ENCODE results near the gene KIF18A. TPM values are rescaled to one million over a fixed set of nuclear protein-coding genes. Genes with fewer than 3 reads are reported as not detected.
"Not testable (repeated sequence)": the region's sequence is repeated elsewhere in the genome, so short reads cannot be mapped to it uniquely, and the experiment has no call there.

KIF18A gene
- total RNA-seq, 1 donor from 2014 or later = 0.25 TPM

DNA sequence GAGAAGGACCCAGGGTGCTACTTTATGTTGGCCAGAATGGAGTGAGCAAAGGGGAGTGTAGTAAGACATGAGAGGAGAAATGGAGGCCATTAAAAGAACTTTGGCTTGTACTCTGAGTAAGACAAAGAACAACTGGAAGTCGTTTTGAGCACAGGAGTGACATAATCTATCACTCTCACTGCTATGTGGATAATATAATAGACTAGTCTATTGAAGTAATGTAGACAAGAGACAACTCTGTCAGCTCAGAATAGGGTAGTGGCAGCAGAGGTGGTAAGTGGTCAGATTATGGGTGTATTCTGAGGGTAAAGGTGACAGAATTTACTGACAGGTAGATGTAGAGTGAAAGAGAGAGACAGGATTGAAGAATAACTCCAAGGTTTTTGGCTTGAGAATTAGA lies 8.2 kb downstream of the KIF18A start:
- TF ChIP-seq, protein P1, sequence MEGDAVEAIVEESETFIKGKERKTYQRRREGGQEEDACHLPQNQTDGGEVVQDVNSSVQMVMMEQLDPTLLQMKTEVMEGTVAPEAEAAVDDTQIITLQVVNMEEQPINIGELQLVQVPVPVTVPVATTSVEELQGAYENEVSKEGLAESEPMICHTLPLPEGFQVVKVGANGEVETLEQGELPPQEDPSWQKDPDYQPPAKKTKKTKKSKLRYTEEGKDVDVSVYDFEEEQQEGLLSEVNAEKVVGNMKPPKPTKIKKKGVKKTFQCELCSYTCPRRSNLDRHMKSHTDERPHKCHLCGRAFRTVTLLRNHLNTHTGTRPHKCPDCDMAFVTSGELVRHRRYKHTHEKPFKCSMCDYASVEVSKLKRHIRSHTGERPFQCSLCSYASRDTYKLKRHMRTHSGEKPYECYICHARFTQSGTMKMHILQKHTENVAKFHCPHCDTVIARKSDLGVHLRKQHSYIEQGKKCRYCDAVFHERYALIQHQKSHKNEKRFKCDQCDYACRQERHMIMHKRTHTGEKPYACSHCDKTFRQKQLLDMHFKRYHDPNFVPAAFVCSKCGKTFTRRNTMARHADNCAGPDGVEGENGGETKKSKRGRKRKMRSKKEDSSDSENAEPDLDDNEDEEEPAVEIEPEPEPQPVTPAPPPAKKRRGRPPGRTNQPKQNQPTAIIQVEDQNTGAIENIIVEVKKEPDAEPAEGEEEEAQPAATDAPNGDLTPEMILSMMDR (IDR thresholded peaks at IDR 0.05; ENCODE audit: borderline replicate concordance) = no peak
- H3K9me3 ChIP-seq (replicated peaks) = no peaks in the 10 kb centered on the region
- no peak overlapping the region for H3K4me3 ChIP-seq
- H3K27me3 ChIP-seq (ENCODE audit: low read depth) = no peaks in the 10 kb centered on the region
- DNase-seq = no peak
- no peak overlapping the region for H3K27ac ChIP-seq (replicated peaks)
- H3K4me1 ChIP-seq = peaks cover 3% of the 10 kb centered on the region
- intact Hi-C loops (cut with micrococcal nuclease) = no loop called here
- no peaks in the 10 kb centered on the region for H3K36me3 ChIP-seq

DNA sequence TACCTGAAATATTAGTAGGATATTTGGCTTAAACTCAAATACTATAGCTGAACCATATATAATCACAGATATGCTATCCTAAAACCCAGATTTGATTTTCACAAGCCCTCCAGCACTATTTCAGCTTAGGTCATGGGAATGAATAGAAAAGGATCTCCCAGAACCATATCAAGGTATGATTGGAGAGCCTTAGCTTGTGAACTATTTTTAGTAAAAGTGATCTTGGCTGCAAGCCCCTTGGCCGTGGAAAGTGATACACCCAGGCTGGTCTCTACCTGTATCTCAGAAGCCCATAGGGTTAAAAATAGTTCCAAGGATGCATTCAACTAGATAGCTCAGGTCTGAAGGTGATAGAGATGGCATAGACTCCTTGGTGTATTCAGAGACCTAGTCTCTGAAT lies 9.7 kb downstream of the KIF18A start:
- H3K36me3 ChIP-seq = no peaks in the 10 kb centered on the region
- TF ChIP-seq, protein P1 (IDR thresholded peaks at IDR 0.05; ENCODE audit: borderline replicate concordance) = no peak
- DNase-seq = no peak

DNA sequence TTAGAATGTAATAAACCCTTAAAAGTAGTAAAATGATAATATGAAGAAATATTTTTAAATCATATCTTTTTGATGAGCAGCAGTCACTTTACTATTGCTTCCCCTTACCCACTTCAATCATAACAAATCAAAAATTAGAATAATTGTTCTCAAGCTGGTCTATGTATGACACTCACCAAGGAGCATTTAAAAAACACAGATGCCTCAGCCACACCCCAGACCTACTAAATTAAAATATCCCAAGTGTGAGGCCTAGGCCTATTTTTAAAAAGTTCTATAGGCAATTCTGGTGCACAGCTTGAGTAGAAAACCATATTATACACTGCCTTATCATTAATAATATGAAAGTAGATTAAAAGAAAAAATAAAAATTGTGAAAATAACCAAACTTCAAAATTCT lies 15.2 kb downstream of the KIF18A start:
- H3K36me3 ChIP-seq = no peaks in the 10 kb centered on the region
- intact Hi-C loops (cut with micrococcal nuclease) = no loop called here
- no peak for DNase-seq
- no peaks in the 10 kb centered on the region for H3K4me1 ChIP-seq
- no peaks in the 10 kb centered on the region for H3K9me3 ChIP-seq (replicated peaks)
- no peak overlapping the region for H3K4me3 ChIP-seq
- H3K27me3 ChIP-seq (ENCODE audit: low read depth) = no peaks in the 10 kb centered on the region
- TF ChIP-seq, protein P1 (IDR thresholded peaks at IDR 0.05; ENCODE audit: borderline replicate concordance) = no peak
- H3K27ac ChIP-seq (replicated peaks) = no peak overlapping the region

More for the DNA sequence above, 9.7 kb downstream of the KIF18A start:
- no peak overlapping the region for H3K27ac ChIP-seq (replicated peaks)
- no peaks in the 10 kb centered on the region for H3K27me3 ChIP-seq (ENCODE audit: low read depth)
- H3K4me1 ChIP-seq = peaks cover 3% of the 10 kb centered on the region
- no peak overlapping the region for H3K4me3 ChIP-seq
- intact Hi-C loops (cut with micrococcal nuclease) = no loop called here
- H3K9me3 ChIP-seq (replicated peaks) = no peaks in the 10 kb centered on the region

DNA sequence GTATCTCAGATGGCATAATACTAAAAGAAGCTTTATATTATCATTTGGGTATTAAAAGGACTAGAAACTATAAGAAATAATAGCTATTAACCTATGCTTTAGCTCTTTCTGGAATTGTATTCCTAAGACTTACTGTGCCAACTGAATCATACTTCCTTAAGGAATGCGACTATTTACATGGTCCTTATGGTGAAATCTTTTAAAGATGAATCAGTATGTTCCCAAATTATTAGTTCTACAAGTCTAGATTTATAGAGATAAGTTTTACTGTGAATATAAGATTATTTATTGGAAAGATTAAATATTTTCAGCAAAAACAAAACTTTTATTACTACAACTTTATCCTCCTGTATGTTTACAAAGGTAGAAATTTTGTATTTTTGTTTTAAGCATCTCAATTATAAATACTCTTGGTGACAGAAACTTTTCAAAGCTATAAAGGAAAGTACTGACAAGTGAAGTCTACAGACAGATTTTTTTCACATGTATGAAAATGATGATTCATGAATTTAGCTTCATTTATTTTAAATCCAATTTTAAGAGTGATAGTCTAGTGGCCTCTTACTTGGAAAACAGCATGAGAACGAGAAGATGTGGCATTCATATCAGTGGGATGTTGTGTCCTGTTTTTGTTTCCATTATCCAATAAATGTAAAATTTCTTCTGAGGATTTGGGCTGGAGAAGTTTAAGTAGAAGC lies 17.8 kb downstream of the KIF18A start:
- no peak for DNase-seq
- Histone ChIP-seq H3K27ac (replicated peaks) (no peak overlapping the region), H3K4me3 (no peak overlapping the region), H3K36me3 (no peaks in the 10 kb centered on the region), H3K9me3 (replicated peaks) (no peaks in the 10 kb centered on the region), H3K27me3 (ENCODE audit: low read depth) (no peaks in the 10 kb centered on the region), H3K4me1 (no peaks in the 10 kb centered on the region)
- intact Hi-C loops (cut with micrococcal nuclease) = no loop called here
- TF ChIP-seq, protein P1 (IDR thresholded peaks at IDR 0.05; ENCODE audit: borderline replicate concordance) = no peak

DNA sequence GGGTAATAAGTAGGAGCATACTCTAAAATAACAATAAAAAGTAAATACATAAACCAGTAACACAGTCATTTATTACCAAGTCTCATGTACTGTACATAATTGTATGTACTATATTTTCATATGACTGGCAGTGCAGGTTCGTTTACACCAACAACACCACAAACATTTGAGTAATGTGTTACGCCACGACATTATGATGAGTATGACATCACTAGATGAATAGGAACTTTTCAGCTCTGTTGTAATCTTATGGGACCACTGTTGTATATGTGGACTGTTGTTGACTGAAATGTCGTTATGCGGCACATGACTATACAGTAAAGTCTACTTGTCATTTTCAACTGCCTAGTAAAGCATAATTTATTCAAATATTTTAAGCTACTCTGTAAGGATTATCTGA lies 18.6 kb downstream of the KIF18A start:
- intact Hi-C loops (cut with micrococcal nuclease) = no loop called here
- Histone ChIP-seq H3K4me1 (no peaks in the 10 kb centered on the region), H3K36me3 (no peaks in the 10 kb centered on the region), H3K27ac (replicated peaks) (no peak overlapping the region), H3K9me3 (replicated peaks) (no peaks in the 10 kb centered on the region), H3K27me3 (ENCODE audit: low read depth) (no peaks in the 10 kb centered on the region), H3K4me3 (no peak overlapping the region)
- no peak for DNase-seq
- TF ChIP-seq, protein P1 (IDR thresholded peaks at IDR 0.05; ENCODE audit: borderline replicate concordance) = no peak

DNA sequence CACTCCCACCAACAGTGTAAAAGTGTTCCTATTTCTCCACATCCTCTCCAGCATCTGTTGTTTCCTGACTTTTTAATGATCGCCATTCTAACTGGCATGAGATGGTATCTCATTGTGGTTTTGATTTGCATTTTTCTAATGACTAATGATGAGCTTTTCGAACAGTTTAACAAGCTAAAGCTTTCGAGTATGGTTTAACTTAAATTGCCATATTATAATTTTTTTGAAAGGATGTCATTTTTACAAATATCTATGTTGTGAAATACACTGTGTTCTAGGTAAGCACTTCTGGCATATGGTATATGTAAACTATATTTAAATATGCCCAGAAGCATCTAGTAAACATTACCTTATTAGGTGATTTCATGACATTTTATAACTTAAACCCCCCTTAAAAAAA lies 20.3 kb downstream of the KIF18A start:
- H3K36me3 ChIP-seq; H3K4me3 ChIP-seq; H3K27me3 ChIP-seq (ENCODE audit: low read depth); H3K9me3 ChIP-seq (replicated peaks); H3K27ac ChIP-seq (replicated peaks); DNase-seq; intact Hi-C loops (cut with micrococcal nuclease); H3K4me1 ChIP-seq: not testable (repeated sequence)

DNA sequence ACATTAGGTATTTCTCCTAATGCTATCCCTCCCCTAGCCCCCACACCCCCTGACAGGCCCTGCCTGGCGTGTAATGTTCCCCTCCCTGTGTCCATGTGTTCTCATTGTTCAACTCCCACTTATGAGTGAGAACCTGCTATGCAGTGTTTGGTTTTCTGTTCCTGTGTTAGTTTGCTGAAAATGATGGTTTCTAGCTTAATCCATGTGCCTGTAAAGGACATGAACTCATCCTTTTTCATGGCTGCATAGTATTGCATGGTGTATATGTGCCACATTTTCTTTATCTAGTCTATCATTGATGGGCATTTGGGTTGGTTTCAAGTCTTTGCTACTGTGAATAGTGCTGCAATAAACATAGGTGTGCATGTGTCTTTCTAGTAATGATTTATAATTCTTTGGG lies 20.8 kb downstream of the KIF18A start:
- H3K4me3 ChIP-seq; intact Hi-C loops (cut with micrococcal nuclease); H3K27ac ChIP-seq (replicated peaks); H3K27me3 ChIP-seq (ENCODE audit: low read depth); H3K36me3 ChIP-seq; H3K9me3 ChIP-seq (replicated peaks); H3K4me1 ChIP-seq; DNase-seq: not testable (repeated sequence)
